ENCODE results near the gene SEMA6A.

- TF ChIP-seq POLR2AphosphoS5 (IDR thresholded peaks at IDR 0.05; ENCODE audit: low read depth, low read length): no peak
- TF ChIP-seq, protein P1, sequence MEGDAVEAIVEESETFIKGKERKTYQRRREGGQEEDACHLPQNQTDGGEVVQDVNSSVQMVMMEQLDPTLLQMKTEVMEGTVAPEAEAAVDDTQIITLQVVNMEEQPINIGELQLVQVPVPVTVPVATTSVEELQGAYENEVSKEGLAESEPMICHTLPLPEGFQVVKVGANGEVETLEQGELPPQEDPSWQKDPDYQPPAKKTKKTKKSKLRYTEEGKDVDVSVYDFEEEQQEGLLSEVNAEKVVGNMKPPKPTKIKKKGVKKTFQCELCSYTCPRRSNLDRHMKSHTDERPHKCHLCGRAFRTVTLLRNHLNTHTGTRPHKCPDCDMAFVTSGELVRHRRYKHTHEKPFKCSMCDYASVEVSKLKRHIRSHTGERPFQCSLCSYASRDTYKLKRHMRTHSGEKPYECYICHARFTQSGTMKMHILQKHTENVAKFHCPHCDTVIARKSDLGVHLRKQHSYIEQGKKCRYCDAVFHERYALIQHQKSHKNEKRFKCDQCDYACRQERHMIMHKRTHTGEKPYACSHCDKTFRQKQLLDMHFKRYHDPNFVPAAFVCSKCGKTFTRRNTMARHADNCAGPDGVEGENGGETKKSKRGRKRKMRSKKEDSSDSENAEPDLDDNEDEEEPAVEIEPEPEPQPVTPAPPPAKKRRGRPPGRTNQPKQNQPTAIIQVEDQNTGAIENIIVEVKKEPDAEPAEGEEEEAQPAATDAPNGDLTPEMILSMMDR (IDR thresholded peaks at IDR 0.05): no peak
These were observed 132.5 kb downstream of the SEMA6A start for GRCh38 chr5:116442095-116442534.
